ENCODE measurements around the gene HCN2.

Gene HCN2

DNA sequence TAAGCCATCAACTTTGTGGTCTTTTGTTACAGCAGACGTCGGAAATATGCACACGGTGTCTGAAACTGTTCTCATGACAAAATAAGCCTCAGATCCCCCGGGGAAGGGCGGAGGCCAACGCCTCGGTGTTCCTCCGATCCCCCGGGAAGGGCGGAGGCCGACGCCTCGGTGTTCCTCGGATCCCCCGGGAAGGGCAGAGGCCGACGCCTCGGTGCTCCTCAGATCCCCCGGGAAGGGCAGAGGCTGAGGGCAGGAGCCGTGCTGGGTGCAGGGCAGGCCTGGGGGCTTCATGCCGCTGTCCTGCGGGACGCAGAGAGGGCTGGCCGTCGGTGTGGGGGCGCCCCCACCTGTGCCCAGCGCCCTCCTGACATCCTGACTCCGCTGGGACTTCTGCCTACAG is 54.7 kb downstream of the HCN2 start:
- H3K27ac ChIP-seq, result peak overlapping the region; percentile 54; the same call in 1 of the 2 replicates

DNA sequence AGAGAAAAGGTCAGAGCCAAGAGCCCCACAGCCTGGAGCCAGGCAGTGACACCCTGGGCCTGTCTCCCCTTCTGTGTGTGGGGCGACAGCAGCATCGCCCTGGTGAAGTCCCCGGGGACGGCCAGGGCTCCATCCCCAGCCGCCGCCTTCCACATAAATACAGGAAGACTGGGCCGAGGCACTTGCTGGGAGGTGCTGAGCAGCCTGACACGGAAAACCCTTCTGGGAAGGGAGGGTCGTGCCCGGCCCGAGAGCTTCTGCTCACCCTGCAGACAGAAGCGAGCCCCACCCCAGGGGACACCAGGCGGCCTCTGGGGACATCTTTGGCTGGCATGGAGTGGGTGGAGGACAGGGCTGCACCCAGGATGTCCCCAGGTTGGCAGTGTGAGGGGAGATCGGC is 55.1 kb downstream of the HCN2 start:
- TF ChIP-seq EZH2 (IDR thresholded peaks at IDR 0.05), result no peak
- no peak for TF ChIP-seq POLR2AphosphoS5 (IDR thresholded peaks at IDR 0.05; ENCODE audit: borderline replicate concordance, low read depth, low read length)
- no peak for TF ChIP-seq FOXP2 (optimal IDR thresholded peaks at IDR 0.05; ENCODE audit: control extremely low read depth, extremely low read length, insufficient read depth)
- no peak for DNase-seq (ENCODE audit: low read depth, low spot score)
- H3K27ac ChIP-seq, result no peak overlapping the region
- H3K4me3 ChIP-seq, result no peak overlapping the region
- no peak overlapping the region for H3K9ac ChIP-seq (ENCODE audit: insufficient read length)
- H3K36me3 ChIP-seq (ENCODE audit: insufficient read depth, low read length), result peaks cover 19% of the 10 kb centered on the region; the same call in 1 of the 2 replicates
- H3K9me3 ChIP-seq (ENCODE audit: low read depth, low read length), result no peaks in the 10 kb centered on the region

More for the DNA sequence above, 54.7 kb downstream of the HCN2 start:
- no peak overlapping the region for H3K4me3 ChIP-seq
- H3K9me3 ChIP-seq (ENCODE audit: low read depth, low read length), result no peaks in the 10 kb centered on the region
- DNase-seq (ENCODE audit: low read depth, low spot score), result no peak
- TF ChIP-seq EZH2 (IDR thresholded peaks at IDR 0.05), result no peak
- no peak for TF ChIP-seq FOXP2 (optimal IDR thresholded peaks at IDR 0.05; ENCODE audit: control extremely low read depth, extremely low read length, insufficient read depth)
- peaks cover 16% of the 10 kb centered on the region; the same call in 1 of the 2 replicates for H3K36me3 ChIP-seq (ENCODE audit: insufficient read depth, low read length)
- no peak overlapping the region for H3K9ac ChIP-seq (ENCODE audit: insufficient read length)

DNA sequence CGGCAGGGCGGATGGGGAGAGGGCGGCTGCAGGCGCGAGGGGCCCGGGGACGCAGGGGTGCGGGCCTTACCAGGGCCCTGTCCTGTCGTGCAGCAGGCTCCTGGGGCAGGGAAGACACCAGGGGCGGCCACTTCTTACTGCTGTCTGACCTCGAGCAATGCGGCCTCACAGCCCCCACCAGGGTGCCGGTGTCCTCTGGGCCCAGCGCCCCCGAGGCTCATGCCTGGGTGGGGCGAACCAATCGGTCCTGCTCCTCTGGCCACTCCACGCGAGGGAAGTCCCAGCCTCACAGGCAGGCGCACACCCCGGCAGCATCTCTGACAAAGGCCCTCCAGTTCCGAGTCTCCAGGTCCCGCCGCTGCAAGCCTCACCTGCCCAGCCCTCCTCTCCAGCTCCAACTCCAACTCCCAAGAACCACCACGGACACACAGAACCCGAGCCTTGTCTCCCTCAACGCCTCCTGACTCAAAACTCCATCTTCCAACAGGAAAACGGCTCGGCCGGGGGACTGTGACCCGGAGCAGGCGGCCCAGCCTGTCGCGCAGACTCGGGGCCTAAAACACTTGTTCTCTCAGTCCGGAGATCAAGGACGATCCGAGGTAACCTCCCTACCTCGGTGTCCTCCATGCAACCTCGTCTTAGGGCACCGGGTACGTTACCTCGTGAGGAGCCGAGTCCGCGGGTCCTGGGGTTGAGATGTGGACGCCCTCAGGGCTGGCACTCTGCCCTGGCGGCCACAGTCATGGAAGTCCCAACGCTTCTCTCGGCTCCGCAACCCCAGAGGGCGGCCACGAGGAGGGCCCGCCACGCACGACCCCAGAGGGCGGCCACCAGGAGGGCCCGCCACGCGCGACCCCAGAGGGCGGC is 56.5 kb downstream of the HCN2 start:
- Histone ChIP-seq H3K27ac (peak overlapping the region; percentile 80), H3K9ac (ENCODE audit: insufficient read length) (no peak overlapping the region), H3K36me3 (ENCODE audit: insufficient read depth, low read length) (peaks cover 20% of the 10 kb centered on the region; the same call in 1 of the 2 replicates), H3K9me3 (ENCODE audit: low read depth, low read length) (no peaks in the 10 kb centered on the region), H3K4me3 (no peak overlapping the region)
- DNase-seq (ENCODE audit: low read depth, low spot score), result no peak
- no peak for TF ChIP-seq POLR2AphosphoS5 (IDR thresholded peaks at IDR 0.05; ENCODE audit: borderline replicate concordance, low read depth, low read length)
- no peak for TF ChIP-seq FOXP2 (optimal IDR thresholded peaks at IDR 0.05; ENCODE audit: control extremely low read depth, extremely low read length, insufficient read depth)
- TF ChIP-seq EZH2 (IDR thresholded peaks at IDR 0.05), result no peak

DNA sequence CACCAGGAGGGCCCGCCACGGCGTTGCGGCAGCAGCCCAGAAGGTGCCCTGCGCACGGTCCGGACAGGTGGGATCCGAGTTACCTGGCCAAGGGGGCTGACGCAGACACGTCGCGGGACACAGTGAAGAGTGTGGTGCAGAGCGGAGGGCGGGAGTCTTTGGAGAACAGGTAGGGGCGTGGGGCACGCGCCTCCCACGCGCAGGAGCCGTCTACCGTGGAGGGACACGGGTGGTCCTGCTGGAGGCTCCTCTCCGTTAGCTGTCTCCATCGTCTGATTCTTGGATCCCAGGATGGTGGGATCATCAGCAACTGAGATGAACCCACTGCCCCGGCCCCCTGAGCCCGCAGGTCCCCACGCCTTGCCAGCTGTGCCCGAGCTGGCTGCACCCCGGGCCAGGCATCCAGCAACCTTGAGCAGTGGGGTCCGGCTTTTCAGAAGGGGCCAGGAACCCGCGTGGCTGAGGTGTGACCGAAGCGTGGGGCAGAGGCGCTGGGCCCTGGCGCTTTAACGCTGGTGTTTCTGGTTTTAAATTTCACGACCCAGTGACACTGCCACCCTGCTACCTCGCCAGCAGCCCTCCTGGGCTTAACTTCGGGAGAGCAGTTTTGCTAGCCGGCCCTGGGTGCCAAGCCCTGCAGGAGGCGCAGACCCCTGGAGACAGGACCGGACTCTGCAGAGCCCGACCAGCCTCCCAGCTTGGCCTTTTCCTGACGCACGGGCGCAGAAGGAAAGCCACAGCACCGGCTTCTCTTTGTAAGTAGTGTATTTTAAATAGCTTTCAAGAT is 57.3 kb downstream of the HCN2 start:
- Histone ChIP-seq H3K27ac (no peak overlapping the region), H3K36me3 (ENCODE audit: insufficient read depth, low read length) (peaks cover 23% of the 10 kb centered on the region; the same call in 1 of the 2 replicates), H3K9me3 (ENCODE audit: low read depth, low read length) (no peaks in the 10 kb centered on the region), H3K4me3 (no peak overlapping the region), H3K9ac (ENCODE audit: insufficient read length) (no peak overlapping the region)
- TF ChIP-seq POLR2AphosphoS5 (IDR thresholded peaks at IDR 0.05; ENCODE audit: borderline replicate concordance, low read depth, low read length), result no peak; the same call in 1 of the 2 replicates
- TF ChIP-seq FOXP2 (optimal IDR thresholded peaks at IDR 0.05; ENCODE audit: control extremely low read depth, extremely low read length, insufficient read depth), result no peak
- TF ChIP-seq EZH2 (IDR thresholded peaks at IDR 0.05), result no peak
- no peak for DNase-seq (ENCODE audit: low read depth, low spot score)

DNA sequence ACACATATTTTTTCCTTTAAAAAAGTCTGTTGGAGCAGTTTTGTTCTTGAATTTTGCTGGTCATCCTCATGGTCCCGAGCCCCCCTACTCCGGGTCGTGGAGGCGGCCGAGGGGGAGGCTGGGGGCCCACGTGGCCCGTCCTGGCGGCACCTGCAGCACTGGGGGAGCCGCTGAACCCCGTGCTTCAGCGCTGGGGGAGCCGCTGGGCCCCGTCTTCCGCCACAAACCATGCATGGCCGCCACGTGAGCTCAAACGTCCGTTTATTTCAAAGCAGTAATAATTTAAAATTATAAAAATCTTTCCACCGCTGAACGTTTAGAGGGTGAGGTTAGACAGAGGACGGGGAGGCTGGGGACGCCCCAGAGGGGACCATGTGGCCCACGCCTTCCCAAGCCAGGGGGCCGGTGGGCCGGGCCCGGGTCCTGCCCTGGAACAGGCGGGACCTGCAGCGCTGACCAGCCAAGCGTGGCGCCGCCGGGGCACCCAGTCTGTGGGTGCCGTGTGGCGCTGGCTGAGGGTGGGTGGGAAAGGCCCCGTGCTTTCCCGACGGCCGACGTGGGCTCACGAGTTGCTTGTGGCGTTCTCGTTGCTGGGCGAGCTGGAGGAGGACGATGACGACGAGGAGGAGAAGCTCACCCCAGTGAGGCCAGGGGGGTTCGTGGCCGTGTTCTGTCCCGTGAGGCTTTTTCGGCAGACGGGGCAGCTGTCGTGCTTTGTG is 58.0 kb downstream of the HCN2 start:
- Histone ChIP-seq H3K27ac (no peak overlapping the region), H3K4me3 (no peak overlapping the region), H3K9ac (ENCODE audit: insufficient read length) (no peak overlapping the region), H3K9me3 (ENCODE audit: low read depth, low read length) (no peaks in the 10 kb centered on the region), H3K36me3 (ENCODE audit: insufficient read depth, low read length) (peaks cover 28% of the 10 kb centered on the region; the same call in 1 of the 2 replicates)
- no peak for TF ChIP-seq POLR2AphosphoS5 (IDR thresholded peaks at IDR 0.05; ENCODE audit: borderline replicate concordance, low read depth, low read length)
- TF ChIP-seq EZH2 (IDR thresholded peaks at IDR 0.05), result no peak
- no peak for TF ChIP-seq FOXP2 (optimal IDR thresholded peaks at IDR 0.05; ENCODE audit: control extremely low read depth, extremely low read length, insufficient read depth)
- no peak for DNase-seq (ENCODE audit: low read depth, low spot score)

DNA sequence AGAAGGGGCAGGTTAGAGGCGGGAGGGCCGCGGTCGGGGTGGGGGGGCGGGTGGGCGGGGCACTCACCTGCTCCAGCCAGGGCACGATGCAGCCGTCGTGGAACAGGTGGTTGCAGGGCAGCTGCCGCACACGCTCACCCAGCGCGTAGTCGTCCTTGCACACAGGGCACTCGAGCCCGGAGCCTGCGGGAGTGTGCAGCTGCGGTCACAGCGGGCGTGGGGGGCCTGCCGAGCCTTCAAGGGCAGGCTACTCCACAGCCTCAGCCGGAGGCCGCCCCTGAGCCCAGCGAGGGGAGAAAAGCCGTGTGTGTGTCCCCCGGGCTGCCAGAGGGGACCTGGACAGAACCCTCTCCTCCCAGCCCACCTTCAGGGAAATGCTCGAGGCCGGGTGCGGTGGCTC is 58.6 kb downstream of the HCN2 start:
- Histone ChIP-seq H3K9me3 (ENCODE audit: low read depth, low read length) (no peaks in the 10 kb centered on the region), H3K9ac (ENCODE audit: insufficient read length) (no peak overlapping the region), H3K36me3 (ENCODE audit: insufficient read depth, low read length) (peaks cover 31% of the 10 kb centered on the region; the same call in 1 of the 2 replicates), H3K27ac (no peak overlapping the region), H3K4me3 (no peak overlapping the region)
- no peak for DNase-seq (ENCODE audit: low read depth, low spot score)
- TF ChIP-seq EZH2 (IDR thresholded peaks at IDR 0.05) (no peak), FOXP2 (optimal IDR thresholded peaks at IDR 0.05; ENCODE audit: control extremely low read depth, extremely low read length, insufficient read depth) (no peak), POLR2AphosphoS5 (IDR thresholded peaks at IDR 0.05; ENCODE audit: borderline replicate concordance, low read depth, low read length) (no peak)

DNA sequence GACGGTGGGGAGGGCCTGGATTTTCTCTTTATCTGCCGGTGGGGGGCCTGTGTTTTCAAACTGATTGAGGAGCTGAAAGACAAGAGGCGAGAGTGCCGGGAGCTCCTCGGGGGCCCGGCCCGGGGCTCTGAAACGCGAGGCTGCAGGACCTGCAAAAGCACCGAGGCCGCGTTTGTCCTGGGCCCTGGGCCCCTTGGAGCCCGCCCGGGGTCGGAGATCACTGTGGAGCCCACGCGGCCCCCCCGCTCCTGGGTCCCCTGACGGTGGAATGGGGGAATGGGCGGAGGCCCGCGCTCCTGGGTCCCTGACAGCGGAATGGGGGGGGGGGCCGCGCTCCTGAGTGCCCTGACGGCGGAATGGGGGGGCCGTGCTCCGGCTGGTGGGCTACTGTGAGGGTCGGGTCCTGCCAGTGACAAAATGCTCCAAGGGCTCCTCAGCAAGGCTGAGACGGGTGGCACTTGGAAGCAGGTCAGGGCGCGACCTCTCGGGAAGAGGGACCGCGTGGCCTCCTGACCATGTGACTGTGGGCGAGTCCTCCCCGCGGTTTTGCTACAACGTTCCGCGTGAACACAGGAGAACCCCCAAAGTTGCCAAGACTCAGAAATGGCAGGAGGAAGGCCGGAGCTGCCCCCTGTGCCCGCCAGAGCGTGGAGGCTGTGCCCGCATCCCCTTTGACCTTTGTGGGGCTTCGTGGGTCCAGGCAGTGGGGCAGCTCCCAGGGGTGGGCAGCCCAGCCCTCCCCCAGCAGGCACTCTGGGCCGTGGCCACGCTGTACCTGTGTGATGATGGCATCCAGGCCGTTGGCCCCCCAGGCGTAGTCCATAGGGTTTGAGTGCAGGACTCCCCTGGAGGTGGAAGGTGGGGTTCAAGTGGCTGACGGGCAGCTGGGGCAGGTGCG is 59.5 kb downstream of the HCN2 start:
- Histone ChIP-seq H3K27ac (no peak overlapping the region), H3K9ac (ENCODE audit: insufficient read length) (no peak overlapping the region), H3K4me3 (no peak overlapping the region), H3K36me3 (ENCODE audit: insufficient read depth, low read length) (peaks cover 38% of the 10 kb centered on the region; the same call in 1 of the 2 replicates), H3K9me3 (ENCODE audit: low read depth, low read length) (no peaks in the 10 kb centered on the region)
- DNase-seq (ENCODE audit: low read depth, low spot score), result no peak
- TF ChIP-seq EZH2 (IDR thresholded peaks at IDR 0.05) (no peak), FOXP2 (optimal IDR thresholded peaks at IDR 0.05; ENCODE audit: control extremely low read depth, extremely low read length, insufficient read depth) (no peak), POLR2AphosphoS5 (IDR thresholded peaks at IDR 0.05; ENCODE audit: borderline replicate concordance, low read depth, low read length) (no peak)

All from SK-N-MC (cell line).